ENCODE results near the gene C6orf118. TPM values are rescaled to one million over a fixed set of nuclear protein-coding genes. Genes with fewer than 3 reads are reported as not detected.

C6orf118 gene
- total and polyA plus RNA-seq, 2 donors (not counting 3 experiments of a cell fraction or from before 2014, with no cell fraction given), result not detected

DNA sequence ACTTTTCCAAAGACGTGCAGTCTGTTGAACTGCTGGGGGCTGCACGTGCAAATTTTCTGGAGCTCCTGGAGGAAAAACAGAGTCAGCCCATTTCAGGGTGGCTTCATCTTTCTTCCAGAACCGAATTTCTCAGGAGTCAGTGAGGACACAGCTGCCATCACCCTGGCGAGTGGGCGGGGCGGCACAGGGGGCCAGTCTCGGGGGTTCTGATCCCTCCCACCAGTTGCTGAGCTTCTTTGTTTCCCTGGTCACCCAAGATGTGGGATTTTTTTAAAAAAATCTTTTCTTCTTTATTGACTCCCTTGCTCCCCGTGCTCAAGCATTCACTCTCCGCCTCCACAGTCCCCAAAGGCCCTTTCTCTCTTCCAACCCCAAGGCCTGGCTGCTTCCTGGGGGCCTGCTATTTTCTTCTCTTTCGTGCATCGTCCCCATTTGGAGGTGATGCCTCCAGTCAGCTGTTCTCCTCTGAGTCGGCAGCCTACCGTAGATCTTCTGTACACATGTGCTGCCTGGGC lies 8.9 kb downstream of the C6orf118 start:
- Histone ChIP-seq H4K20me1 (replicated peaks; ENCODE audit: control insufficient read depth, extremely low read depth, insufficient read depth, low read length) (no peaks in the 10 kb centered on the region), H3K4me3 (replicated peaks in 1 of 3; ENCODE audit: insufficient read depth in 1 of 3, low read depth in 1 of 3, low read length in 3 of 3) (no peak overlapping the region), H3K27me3 (ENCODE audit: control insufficient read depth in 2 of 2, insufficient read depth in 2 of 2, low read length in 2 of 2) (no peaks in the 10 kb centered on the region), H3K9ac (replicated peaks; ENCODE audit: extremely low read depth, insufficient read depth, low read length) (no peak overlapping the region), H3K4me2 (ENCODE audit: insufficient read depth, low read length) (no peak overlapping the region), H3K79me2 (ENCODE audit: control insufficient read depth, insufficient read depth, low read length) (no peaks in the 10 kb centered on the region), H3K9me1 (replicated peaks; ENCODE audit: control insufficient read depth, extremely low read depth, insufficient read depth, low read length) (no peaks in the 10 kb centered on the region), H2AFZ (ENCODE audit: low read depth, low read length) (no peak overlapping the region), H3K36me3 (ENCODE audit: control insufficient read depth in 2 of 2, extremely low read depth in 1 of 2, insufficient read depth in 2 of 2, low read length in 2 of 2) (no peaks in the 10 kb centered on the region), H3K4me1 (ENCODE audit: control insufficient read depth, extremely low read depth, insufficient read depth, low read length) (no peaks in the 10 kb centered on the region), H3K9me3 (replicated peaks; ENCODE audit: control insufficient read depth, insufficient read depth, low read length) (no peaks in the 10 kb centered on the region), H3K27ac (ENCODE audit: insufficient read depth, low read depth, low read length) (no peak overlapping the region)
- dilution Hi-C loops (cut with MboI; ENCODE audit: extremely low pct_ligation_motif_present, low sequenced_read_pairs), result no loop called here
- TF ChIP-seq EZH2 (IDR thresholded peaks at IDR 0.05; ENCODE audit: borderline replicate concordance, low read depth, low read length, severe bottlenecking) (no peak), POLR2AphosphoS5 (IDR thresholded peaks at IDR 0.05; ENCODE audit: insufficient read depth, low read depth, low read length) (no peak), FOS (IDR thresholded peaks at IDR 0.05; ENCODE audit: borderline replicate concordance, insufficient read depth, low read length) (no peak), POLR2A (IDR thresholded peaks at IDR 0.05; ENCODE audit: low read depth, low read length) (no peak), MYC (IDR thresholded peaks at IDR 0.05; ENCODE audit: low read depth, low read length) (no peak), GATA2 (IDR thresholded peaks at IDR 0.05; ENCODE audit: insufficient read depth, insufficient read length, low read depth, low read length) (no peak)
- TF ChIP-seq, protein P1, sequence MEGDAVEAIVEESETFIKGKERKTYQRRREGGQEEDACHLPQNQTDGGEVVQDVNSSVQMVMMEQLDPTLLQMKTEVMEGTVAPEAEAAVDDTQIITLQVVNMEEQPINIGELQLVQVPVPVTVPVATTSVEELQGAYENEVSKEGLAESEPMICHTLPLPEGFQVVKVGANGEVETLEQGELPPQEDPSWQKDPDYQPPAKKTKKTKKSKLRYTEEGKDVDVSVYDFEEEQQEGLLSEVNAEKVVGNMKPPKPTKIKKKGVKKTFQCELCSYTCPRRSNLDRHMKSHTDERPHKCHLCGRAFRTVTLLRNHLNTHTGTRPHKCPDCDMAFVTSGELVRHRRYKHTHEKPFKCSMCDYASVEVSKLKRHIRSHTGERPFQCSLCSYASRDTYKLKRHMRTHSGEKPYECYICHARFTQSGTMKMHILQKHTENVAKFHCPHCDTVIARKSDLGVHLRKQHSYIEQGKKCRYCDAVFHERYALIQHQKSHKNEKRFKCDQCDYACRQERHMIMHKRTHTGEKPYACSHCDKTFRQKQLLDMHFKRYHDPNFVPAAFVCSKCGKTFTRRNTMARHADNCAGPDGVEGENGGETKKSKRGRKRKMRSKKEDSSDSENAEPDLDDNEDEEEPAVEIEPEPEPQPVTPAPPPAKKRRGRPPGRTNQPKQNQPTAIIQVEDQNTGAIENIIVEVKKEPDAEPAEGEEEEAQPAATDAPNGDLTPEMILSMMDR (IDR thresholded peaks at IDR 0.05; ENCODE audit: extremely low read depth in 1 of 2, insufficient read depth in 1 of 2, low read depth in 1 of 2, low read length in 2 of 2), result no peak
- TF ChIP-seq, protein P2, sequence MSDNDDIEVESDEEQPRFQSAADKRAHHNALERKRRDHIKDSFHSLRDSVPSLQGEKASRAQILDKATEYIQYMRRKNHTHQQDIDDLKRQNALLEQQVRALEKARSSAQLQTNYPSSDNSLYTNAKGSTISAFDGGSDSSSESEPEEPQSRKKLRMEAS (IDR thresholded peaks at IDR 0.05; ENCODE audit: insufficient read depth, insufficient read length), result no peak
- intact Hi-C loops (cut with micrococcal nuclease), result no loop called here
- DNase-seq (ENCODE audit: low read depth, low spot score) (no peak), FAIRE-seq (no peak)
- no TSS peak for BruUV-seq (replicated peaks)
- POLR2A ChIA-PET, result no interaction called here
- CTCF ChIA-PET, result interaction anchor here (0.5 kb wide), 1 partner anchor 19 kb away, joined by 3 read pairs; no protein-coding TSS in a partner anchor

All from endothelial cell of umbilical vein (primary cell).